ENCODE measurements around the gene N4BP2L1.

DNA sequence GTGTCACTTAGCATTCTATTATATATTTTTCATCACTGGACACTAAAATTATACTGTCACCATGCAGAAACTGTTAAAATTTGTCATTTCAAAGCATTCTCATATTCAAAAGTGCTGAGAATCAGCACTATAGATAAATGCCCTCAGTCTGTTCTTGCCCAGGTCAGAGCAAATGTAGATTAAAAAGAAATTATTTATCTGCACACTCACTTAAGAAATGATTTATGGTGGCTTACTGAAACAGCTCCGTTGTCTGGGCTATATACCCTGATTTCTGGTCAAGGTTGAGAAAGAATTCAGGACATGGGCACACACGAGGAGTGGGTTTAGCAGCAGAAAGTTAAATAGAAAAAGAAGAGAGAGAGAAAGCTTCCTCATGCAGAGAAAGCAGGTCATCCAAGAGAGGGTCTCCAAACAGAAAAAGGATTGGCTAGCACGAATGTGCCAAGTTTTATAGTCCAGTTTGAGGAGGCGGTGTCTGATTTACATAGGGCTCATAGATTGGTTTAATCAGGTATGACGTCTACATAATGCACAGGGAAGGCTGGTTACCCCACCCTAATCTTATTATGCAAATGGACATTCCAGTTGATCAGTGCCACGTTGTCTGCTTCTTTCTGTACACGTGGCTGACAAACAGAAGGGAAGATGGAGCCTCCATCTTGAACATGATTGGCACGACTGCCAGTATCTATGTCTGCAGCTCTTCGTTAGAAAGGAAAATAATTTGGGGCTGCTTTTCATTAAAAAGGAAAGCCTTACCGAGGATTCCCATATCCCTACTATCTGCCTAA lies 47.3 kb upstream of the N4BP2L1 start:
- no peak for TF ChIP-seq EZH2phosphoT487 (conservative IDR thresholded peaks at IDR 0.05; ENCODE audit: low read length)
- TF ChIP-seq, protein P1, sequence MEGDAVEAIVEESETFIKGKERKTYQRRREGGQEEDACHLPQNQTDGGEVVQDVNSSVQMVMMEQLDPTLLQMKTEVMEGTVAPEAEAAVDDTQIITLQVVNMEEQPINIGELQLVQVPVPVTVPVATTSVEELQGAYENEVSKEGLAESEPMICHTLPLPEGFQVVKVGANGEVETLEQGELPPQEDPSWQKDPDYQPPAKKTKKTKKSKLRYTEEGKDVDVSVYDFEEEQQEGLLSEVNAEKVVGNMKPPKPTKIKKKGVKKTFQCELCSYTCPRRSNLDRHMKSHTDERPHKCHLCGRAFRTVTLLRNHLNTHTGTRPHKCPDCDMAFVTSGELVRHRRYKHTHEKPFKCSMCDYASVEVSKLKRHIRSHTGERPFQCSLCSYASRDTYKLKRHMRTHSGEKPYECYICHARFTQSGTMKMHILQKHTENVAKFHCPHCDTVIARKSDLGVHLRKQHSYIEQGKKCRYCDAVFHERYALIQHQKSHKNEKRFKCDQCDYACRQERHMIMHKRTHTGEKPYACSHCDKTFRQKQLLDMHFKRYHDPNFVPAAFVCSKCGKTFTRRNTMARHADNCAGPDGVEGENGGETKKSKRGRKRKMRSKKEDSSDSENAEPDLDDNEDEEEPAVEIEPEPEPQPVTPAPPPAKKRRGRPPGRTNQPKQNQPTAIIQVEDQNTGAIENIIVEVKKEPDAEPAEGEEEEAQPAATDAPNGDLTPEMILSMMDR (IDR thresholded peaks at IDR 0.05; ENCODE audit: insufficient read depth, low read length, poor library complexity, severe bottlenecking): no peak

All from SU-DHL-6 (cell line).